Measurements from ENCODE around the gene SMOC2. TPM values are rescaled to one million over a fixed set of nuclear protein-coding genes. Genes with fewer than 3 reads are reported as not detected.

SMOC2 gene
- total and polyA plus RNA-seq, 12 donors: 6.6 to 39.1 (median 17.6) TPM

DNA sequence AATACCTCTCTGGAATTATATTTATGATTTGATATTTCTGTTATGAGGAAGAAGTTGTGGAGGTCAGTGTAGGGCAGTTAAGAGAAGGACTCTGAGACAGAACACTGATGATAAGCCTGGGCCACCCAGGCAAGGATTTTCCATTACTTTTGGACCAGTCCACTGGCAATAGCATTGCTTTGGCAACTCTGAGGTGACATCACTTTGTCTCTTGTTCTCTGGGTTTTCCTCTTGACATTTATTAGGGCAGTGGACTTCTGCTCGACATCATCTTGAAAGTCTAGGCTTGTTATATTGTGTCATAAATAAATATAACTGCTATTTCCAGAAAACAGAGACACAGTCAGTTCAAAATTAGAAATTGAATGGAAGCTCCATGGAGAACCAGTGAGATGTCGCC, 268.0 kb downstream of the SMOC2 start:
- DNase-seq (no peak), ATAC-seq (no peak)
- no peaks in the 10 kb centered on the region for H3K9me3 ChIP-seq
- H3K27ac ChIP-seq: no peak overlapping the region
- peaks cover 0 to 12% (median 0%) of the 10 kb centered on the region in 7 donors for H3K27me3 ChIP-seq
- H3K4me3 ChIP-seq: no peak overlapping the region
- intact Hi-C loops (cut with DNase I): no loop called here
- peaks cover 0 to 5% (median 0%) of the 10 kb centered on the region in 9 donors for H3K4me1 ChIP-seq
- H3K36me3 ChIP-seq: no peaks in the 10 kb centered on the region
- 31 to 44% methylated on average over 2 of the region's 2 CpGs for WGBS, 2 donors
- TF ChIP-seq, protein P1, sequence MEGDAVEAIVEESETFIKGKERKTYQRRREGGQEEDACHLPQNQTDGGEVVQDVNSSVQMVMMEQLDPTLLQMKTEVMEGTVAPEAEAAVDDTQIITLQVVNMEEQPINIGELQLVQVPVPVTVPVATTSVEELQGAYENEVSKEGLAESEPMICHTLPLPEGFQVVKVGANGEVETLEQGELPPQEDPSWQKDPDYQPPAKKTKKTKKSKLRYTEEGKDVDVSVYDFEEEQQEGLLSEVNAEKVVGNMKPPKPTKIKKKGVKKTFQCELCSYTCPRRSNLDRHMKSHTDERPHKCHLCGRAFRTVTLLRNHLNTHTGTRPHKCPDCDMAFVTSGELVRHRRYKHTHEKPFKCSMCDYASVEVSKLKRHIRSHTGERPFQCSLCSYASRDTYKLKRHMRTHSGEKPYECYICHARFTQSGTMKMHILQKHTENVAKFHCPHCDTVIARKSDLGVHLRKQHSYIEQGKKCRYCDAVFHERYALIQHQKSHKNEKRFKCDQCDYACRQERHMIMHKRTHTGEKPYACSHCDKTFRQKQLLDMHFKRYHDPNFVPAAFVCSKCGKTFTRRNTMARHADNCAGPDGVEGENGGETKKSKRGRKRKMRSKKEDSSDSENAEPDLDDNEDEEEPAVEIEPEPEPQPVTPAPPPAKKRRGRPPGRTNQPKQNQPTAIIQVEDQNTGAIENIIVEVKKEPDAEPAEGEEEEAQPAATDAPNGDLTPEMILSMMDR (IDR thresholded peaks at IDR 0.05): no peak

DNA sequence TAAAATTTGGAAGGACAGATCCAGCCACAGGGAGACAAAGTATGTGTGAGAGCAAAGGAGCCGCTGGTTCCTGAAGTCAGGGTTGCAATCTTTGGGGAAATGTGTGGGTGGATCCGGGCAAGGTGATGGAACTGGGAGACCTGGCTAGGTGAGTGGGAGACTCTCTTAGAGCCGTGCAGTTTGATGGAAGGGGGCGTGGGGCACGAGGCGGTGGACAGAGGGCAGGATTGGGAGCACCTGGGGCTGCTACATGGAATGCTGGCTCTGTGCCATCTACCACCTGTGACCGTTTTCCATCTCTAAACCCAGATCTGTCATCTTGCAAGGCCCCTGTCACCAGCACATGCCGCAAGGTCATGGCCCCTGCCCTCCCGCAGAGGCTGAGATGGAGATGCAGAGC, 268.4 kb downstream of the SMOC2 start:
- ATAC-seq: peak in 1 of 8 donors; percentile 18
- no peak for DNase-seq
- peaks cover 0 to 12% (median 0%) of the 10 kb centered on the region in 7 donors for H3K27me3 ChIP-seq
- no peak overlapping the region for H3K4me3 ChIP-seq
- no peaks in the 10 kb centered on the region for H3K9me3 ChIP-seq
- WGBS, 2 donors: 74 to 75% methylated on average over 9 of the region's 9 CpGs
- no peak overlapping the region for H3K27ac ChIP-seq
- H3K36me3 ChIP-seq: no peaks in the 10 kb centered on the region
- peaks cover 0 to 1% (median 0%) of the 10 kb centered on the region in 9 donors for H3K4me1 ChIP-seq
- intact Hi-C loops (cut with DNase I): no loop called here
- TF ChIP-seq, protein P1 (IDR thresholded peaks at IDR 0.05): no peak

DNA sequence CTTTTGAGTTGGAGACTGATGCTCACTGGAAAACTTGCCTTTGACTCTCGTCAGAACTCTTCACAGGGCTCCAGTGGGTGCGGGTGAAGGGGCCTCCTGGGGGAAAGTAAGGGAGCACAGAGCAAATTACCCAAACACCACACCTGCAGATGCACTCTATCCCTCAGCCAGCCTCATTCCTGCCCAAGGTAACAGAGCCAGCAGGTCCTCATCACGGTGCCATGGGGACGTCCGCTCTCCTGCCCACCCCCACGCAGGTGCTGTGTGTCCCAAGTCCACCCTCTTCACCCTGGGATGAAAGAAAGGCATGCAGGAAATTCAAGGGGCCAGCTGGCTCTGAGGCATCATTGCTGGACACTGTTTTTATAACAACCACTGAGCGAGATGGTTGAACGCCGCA, 269.0 kb downstream of the SMOC2 start:
- intact Hi-C loops (cut with DNase I): no loop called here
- Histone ChIP-seq H3K9me3 (no peaks in the 10 kb centered on the region), H3K36me3 (no peaks in the 10 kb centered on the region), H3K27ac (no peak overlapping the region), H3K27me3 (peaks cover 0 to 12% (median 0%) of the 10 kb centered on the region in 7 donors), H3K4me3 (no peak overlapping the region), H3K4me1 (no peaks in the 10 kb centered on the region)
- 85 to 90% methylated on average over 9 of the region's 9 CpGs for WGBS, 2 donors
- TF ChIP-seq, protein P1 (IDR thresholded peaks at IDR 0.05): no peak
- no peak for DNase-seq
- no peak for ATAC-seq

DNA sequence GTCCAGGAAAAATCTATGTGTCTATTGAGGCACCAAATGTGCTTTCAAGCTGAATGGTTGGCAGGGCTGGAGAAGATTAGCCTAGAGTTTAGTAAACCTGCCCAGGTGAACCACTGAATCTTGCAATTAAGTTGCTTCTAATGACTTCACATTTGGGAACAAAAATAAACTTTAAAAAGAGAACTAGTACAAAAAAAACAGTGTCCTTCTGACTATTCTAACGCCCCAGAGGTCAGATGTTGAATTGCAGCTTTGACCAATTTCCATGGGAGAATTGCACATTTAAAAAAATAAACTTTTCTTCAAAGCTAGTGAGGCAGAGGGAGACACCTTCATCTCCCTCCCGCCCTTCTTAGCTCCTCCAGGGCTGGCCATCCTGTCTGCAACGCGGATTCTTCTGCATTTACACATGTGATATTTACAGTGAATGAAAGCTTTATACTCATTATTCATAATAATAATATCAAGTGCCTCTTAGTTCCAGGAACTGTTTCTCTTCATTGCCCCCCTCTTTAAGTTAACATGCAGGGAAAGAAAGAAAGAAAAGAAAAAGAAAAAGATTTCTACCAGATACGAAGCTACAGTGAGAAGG, 270.2 kb downstream of the SMOC2 start:
- DNase-seq (no peak), ATAC-seq (no peak)
- H3K27me3 ChIP-seq: peaks cover 0 to 8% (median 0%) of the 10 kb centered on the region in 7 donors
- TF ChIP-seq, protein P1 (IDR thresholded peaks at IDR 0.05): peak in 8 of 9 donors; percentile 38 to 57 (median 44)
- WGBS, 2 donors: 47 to 58% methylated on average over 5 of the region's 5 CpGs
- no peak overlapping the region for H3K27ac ChIP-seq
- no peaks in the 10 kb centered on the region for H3K36me3 ChIP-seq
- no peak overlapping the region for H3K4me3 ChIP-seq
- no peaks in the 10 kb centered on the region for H3K4me1 ChIP-seq
- no peaks in the 10 kb centered on the region for H3K9me3 ChIP-seq
- intact Hi-C loops (cut with DNase I): no loop called here
